Measurements from ENCODE around the gene ENTHD1.
"Not testable (repeated sequence)": the region's sequence is repeated elsewhere in the genome, so short reads cannot be mapped to it uniquely, and the experiment has no call there.

The ENTHD1 gene

GRCh38 chr22:39898997-39899396 is 5.4 kb upstream of the ENTHD1 start:
- no peak for DNase-seq (ENCODE audit: low read depth)

DNA sequence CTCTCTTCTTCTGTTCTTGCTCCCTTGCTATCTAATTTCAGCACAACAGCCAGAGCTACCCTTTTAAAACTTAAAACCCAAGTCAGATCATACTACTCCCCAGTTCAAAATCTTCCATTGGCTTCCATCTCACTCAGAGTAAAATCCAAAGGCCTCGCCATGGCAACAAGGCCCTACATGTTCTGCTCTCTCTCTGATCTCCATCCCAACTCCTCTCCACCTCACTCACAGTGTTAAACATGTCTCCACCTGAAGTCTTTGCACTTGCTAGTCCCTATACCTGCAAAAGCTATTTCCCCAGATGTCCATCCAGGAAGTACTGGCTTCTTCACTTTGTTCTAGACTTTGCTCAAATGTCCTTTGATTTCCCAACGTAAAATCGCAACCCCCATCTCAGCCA is 4.3 kb upstream of the ENTHD1 start:
- no peak for DNase-seq (ENCODE audit: low read depth)

DNA sequence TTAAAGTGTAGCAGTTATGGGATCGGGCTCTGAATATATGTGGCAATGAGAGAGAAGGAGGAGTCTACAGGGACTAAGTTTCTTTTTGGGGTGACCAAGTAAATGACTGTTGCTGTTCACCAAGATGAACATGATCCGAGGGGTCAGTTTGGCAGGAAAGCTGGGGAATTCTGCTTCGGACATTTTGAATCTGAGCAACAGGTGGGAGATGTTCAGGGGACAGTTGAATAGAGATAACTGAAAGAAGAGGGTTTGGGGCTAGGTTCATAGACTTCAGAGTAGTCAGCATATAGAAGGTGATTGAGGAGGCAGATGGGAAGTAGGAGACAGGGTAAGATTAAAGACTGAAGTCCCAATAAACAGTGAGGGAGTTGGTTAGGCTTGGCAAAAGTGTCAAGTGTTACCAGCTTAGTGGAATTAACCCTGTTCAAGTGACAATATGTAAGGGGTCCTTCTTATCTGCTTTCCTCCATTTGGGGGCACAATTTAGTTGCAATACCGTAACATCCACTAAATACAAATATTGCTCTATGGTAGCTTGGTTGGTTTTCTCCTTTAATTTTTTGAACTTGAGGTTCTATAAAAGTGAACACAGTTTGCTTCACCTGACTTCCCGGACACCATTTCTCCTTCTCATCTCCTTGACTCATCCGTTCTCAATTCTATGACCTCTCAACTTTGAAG is 2.9 kb upstream of the ENTHD1 start:
- no peak for DNase-seq (ENCODE audit: low read depth)

- DNase-seq (ENCODE audit: low read depth) = no peak
These were observed 2.1 kb upstream of the ENTHD1 start for GRCh38 chr22:39895682-39896081.

GRCh38 chr22:39894554-39895092 is 1.1 kb upstream of the ENTHD1 start:
- no peak for DNase-seq (ENCODE audit: low read depth)

GRCh38 chr22:39889924-39890323 is 3.6 kb downstream of the ENTHD1 start:
- DNase-seq (ENCODE audit: low read depth) = not testable (repeated sequence)

DNA sequence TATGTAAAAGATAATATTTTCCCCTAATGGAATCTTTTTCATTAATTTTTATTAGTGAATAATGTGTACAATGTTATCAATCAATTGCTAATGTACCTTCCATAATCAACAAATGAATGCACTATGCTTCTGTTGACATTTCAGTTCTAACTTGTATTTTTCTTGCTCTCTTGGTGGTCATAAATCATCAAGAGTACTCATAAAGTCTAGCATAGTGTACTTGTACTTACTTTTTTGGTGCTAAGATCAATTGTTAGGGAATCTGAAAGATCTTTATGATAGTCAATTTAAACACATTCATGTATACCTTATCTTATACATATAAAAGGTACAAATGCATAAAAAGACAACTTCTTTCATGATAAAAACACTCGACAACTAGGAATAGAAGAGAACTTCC is 10.5 kb downstream of the ENTHD1 start:
- DNase-seq (ENCODE audit: low read depth) = no peak

DNA sequence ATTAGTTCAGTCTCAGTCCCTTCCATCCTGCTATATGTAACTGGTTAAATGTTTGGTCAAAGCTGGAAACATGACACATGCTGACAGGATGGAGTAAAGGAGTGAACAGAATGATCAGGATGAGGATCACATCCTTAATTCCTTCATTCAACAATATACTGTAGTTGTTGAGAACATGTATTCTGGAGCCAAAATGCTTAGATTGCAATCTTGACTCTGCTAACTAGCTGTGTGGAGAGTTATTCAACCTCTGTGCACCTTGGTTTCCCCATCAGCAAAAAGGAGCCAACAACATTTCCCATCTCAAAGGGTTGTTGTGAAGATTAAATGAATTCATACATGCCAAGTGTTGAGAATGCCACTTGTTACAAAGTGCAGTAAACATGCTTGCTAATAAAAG is 12.8 kb downstream of the ENTHD1 start:
- no peak for DNase-seq (ENCODE audit: low read depth)

DNA sequence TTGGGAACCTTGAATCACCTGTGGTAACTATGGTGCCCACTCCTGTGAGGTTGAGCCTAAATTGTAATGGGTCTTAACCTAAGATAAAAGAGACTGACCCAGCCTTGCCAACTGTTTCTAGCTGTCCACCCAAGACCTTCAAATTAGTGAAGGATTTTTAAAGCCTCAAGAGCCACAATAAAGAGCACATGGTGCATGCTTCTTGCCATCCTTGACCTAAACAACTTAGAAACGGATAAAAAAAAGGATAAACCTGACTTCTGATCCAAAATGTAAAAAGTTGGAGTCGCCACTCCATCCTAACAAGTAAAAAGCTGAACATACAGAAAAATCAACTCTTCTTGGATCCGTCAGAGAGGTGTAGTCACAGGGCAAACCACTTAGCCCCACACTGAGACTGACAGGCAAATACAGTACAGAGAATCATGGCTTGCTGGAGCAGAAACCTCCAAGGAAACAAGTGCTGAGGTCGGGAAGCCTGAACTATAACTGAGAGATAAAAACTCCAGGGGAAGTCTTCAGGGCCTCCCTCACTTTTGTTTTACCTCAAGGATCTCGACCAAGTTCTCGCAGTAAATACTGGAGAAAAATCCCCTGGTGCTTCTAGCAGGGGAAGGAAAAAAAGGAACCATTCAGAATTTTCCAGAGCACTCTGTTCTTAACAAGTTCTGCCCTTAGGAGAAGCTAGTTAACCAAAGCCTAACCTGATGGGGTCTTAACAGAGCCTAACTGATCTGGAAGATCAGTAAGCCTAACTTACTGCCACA is 16.3 kb downstream of the ENTHD1 start:
- DNase-seq (ENCODE audit: low read depth) = no peak

GRCh38 chr22:39875176-39875885 is 18.2 kb downstream of the ENTHD1 start:
- not testable (repeated sequence) for DNase-seq (ENCODE audit: low read depth)

- DNase-seq (ENCODE audit: low read depth) = no peak
These were observed 19.6 kb downstream of the ENTHD1 start for GRCh38 chr22:39873965-39874364.

DNA sequence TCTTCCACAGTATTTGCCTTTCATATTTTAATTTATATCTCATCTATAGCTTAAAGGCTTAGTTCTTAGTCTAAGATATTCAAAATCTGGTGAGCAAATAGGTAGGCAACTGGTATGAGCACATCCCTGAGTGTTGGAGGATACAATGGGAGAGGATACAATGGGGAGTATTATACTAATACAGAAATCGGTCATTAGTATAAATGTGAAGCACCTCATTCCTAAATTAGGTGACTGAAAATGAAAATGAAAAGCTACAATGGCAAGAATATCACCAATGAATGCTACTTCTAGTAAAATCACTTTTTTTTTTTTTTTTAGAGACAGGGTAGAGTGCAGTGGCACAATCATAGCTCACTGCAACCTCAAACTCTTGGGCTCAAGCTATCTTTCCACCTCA is 21.0 kb downstream of the ENTHD1 start:
- no peak for DNase-seq (ENCODE audit: low read depth)

DNA sequence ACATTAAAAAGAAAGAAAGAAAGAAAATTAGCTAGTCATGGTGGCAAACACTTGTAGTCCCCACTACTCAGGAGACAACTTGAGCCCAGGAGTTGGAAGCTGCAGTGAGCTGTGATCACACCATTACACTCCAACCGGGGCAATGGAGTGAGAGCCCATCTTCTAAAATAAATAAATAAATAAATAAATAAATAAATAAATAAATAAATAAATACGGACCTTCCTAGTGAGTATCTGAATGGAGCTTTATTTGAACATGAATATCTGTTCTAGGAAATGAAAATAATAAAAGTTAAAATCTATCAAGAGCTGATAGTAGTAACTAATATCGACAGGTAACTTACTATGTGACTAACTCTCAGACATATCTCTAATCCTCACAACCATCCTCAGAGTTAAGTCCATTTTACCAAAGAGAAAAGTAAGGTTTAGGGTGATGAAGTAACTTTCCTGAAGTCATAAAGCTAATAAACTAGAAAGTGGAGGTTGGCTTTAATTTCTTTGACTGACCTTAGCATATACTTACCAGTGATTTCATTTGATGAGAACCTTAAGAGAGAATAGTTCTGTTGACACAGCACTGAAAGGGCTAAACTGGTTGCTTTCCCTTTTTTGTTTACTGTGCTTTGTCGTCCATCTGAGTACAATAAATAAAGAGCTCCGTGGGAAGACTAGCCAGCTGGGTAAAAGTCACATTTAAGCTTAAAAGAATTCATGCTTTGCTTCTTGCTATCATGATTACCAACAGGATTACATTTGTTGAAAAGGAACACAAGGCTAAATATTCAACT is 22.4 kb downstream of the ENTHD1 start:
- no peak for DNase-seq (ENCODE audit: low read depth)

- DNase-seq (ENCODE audit: low read depth) = not testable (repeated sequence)
These were observed 23.8 kb downstream of the ENTHD1 start for GRCh38 chr22:39869797-39870196.

- no peak for DNase-seq (ENCODE audit: low read depth)
These were observed 24.8 kb downstream of the ENTHD1 start for GRCh38 chr22:39868741-39869140.

- no peak for DNase-seq (ENCODE audit: low read depth)
These were observed 33.5 kb downstream of the ENTHD1 start for GRCh38 chr22:39859903-39860588.

DNA sequence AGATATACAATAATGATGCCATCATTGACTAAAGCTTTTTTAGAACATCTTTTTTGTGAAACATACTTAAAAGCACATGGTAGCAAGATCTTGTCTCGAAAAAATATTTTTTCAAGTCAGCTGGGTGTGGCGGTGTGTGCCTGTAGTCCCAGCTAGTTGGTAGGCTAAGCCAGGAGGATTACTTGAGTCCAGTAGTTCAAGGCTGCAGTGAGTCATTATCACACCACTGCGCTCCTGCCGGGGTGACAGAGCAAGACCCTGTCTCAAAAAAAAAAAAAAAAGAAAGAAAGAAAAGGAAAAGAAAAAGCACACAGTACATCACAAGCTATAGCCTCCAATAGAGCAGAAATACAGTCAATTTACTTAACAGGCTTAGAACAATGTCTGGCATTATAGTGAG is 37.0 kb downstream of the ENTHD1 start:
- no peak for DNase-seq (ENCODE audit: low read depth)

- DNase-seq (ENCODE audit: low read depth) = no peak
These were observed 40.8 kb downstream of the ENTHD1 start for GRCh38 chr22:39852799-39853198.

- no peak for DNase-seq (ENCODE audit: low read depth)
These were observed 41.8 kb downstream of the ENTHD1 start for GRCh38 chr22:39851606-39852315.

GRCh38 chr22:39847477-39847876 is 46.1 kb downstream of the ENTHD1 start:
- DNase-seq (ENCODE audit: low read depth) = no peak

GRCh38 chr22:39846539-39846938 is 47.0 kb downstream of the ENTHD1 start:
- DNase-seq (ENCODE audit: low read depth) = not testable (repeated sequence)
